ENCODE results near the gene MACROD2. TPM values are rescaled to one million over a fixed set of nuclear protein-coding genes. Genes with fewer than 3 reads are reported as not detected.

The MACROD2 gene
- total RNA-seq, 4 donors from 2014 or later: 2.9 to 11.3 (median 8.0) TPM

DNA sequence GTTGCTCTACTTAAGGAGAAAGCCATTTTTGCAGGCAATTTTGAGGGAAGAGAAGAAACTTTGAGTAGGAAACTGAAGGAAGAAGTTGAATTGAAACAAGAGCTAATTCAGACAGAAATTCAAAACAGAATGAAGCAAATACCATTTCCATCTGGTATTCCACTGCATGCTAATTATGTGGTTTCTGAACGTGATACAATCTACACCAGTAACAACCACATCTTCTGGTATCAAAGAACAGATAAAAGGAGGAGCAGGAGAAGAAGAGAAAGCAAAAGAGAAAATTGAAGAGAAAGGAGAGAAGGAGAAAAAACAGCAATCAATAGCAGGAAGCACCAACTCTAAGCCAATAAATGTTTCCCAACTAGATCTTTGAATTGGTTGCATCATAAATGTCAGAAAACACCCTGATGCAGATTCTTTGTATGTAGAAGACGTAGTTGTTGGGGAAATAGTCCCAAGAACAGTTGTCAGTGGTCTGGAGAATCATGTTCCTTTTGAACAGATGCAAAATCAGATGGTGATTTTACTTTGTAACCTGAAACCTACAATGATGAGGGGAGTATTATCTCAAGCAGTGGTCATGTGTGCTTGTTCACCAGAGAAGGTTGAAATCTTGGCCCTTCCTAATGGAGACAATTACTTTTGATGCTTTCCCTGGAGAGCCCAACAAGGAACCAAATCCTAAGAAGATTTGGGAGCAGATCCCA is 132.4 kb downstream of the MACROD2 start:
- TF ChIP-seq, protein P1, sequence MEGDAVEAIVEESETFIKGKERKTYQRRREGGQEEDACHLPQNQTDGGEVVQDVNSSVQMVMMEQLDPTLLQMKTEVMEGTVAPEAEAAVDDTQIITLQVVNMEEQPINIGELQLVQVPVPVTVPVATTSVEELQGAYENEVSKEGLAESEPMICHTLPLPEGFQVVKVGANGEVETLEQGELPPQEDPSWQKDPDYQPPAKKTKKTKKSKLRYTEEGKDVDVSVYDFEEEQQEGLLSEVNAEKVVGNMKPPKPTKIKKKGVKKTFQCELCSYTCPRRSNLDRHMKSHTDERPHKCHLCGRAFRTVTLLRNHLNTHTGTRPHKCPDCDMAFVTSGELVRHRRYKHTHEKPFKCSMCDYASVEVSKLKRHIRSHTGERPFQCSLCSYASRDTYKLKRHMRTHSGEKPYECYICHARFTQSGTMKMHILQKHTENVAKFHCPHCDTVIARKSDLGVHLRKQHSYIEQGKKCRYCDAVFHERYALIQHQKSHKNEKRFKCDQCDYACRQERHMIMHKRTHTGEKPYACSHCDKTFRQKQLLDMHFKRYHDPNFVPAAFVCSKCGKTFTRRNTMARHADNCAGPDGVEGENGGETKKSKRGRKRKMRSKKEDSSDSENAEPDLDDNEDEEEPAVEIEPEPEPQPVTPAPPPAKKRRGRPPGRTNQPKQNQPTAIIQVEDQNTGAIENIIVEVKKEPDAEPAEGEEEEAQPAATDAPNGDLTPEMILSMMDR (IDR thresholded peaks at IDR 0.05; ENCODE audit: low read depth): no peak

DNA sequence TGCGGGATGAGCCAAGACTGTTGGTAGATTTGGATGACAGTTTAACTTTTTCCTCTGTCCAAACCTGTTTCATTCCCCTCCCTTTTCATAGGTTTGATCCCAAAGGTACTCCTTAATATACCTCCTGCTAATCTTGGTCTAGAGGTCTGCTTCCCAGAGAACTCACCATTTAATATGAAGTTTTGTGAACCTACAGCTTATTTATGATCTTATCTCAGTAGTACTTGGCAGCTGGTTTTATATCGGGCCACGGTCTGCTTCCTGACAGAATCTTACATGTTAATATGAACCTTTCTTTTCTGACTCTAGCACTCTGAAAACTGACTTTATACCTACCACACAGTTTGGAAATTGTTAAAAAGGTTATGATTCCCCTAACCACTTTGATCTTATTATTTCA is 138.7 kb downstream of the MACROD2 start:
- TF ChIP-seq, protein P1 (IDR thresholded peaks at IDR 0.05; ENCODE audit: low read depth): no peak

DNA sequence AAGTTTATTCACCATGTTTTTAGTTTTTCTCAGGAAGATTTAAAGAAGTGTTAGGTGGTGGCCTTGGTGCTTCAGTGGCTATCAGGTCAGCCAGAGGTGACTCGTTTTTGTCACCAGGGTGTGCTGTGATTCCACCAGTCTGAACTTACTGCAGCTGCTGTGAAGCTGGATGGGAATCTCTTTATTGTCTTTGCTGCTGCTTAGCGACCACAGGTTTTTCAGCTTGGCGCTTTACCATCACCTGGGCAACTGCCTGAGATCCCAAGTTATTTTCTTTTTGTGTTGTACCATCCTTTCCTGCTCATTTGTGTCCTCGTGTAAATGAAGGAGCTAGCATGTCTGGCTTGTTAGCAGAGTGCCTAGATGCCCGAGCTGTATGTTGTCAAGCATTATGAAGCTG is 146.9 kb downstream of the MACROD2 start:
- TF ChIP-seq, protein P1 (IDR thresholded peaks at IDR 0.05; ENCODE audit: low read depth): no peak

DNA sequence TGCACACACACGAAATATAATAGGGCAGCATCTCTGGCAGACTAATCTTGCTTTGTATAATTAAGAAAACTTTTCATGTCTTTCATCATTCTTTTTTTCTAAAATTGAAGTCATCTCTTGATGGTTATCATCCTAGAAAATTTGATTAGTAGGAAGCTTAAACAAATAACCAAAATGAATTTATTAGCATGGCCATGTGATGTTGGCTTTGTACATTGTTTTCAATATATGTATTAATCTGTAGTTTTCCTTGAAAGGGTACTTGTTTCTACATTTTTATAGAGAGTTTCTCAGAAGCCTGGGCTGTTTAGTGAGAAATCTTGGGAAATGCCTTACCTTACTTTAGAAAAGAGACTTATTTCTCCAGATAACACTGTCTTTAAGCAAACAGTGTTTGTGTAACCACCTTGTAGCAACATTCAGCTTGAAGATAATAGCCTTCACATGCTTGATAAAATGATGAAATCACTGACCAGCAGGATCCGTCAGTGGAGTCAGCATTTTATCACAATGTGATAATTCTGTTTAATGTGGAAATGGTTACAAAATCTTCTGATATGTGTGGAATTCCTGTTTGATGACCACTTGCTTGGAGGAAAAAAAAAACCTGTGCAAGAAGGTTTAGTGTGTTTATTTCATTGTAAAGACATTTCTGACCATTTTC is 147.8 kb downstream of the MACROD2 start:
- TF ChIP-seq, protein P1 (IDR thresholded peaks at IDR 0.05; ENCODE audit: low read depth): no peak

DNA sequence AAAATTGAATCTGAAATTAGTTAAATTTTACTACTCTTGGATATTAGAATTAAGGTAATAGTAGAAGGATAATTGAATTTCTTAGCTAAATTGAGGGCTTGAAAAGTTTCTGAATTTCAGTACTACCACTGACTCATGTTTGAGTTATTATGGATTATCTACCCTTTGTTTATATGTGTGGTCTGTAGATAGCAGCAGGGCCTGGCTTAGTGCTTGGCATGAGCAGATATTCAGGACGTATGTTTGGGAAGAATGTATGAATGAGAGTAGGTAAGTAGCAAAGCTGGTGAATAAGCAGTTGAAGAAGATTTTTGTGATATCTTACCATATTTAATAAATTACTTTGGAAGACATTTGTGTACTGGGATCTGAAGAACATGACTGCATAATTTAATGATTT is 152.7 kb downstream of the MACROD2 start:
- TF ChIP-seq, protein P1 (IDR thresholded peaks at IDR 0.05; ENCODE audit: low read depth): no peak

DNA sequence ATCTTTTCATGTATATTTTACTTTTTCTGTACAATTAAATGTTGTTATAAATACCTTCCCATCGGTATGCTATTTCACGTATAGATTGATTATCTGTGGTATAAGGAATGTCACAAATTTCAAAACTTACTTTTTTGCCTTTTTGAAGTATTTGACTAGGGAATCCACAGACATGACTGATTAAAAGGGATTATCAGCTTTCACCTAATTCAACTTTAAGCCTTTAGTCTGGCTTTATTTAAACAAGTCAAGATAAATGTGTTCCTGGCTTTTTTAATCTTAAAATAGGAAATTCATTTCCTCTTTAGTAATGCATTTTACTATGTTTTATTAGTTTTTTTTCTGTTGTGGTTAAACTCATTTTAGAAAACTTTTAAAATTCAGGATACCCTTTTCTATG is 160.0 kb downstream of the MACROD2 start:
- TF ChIP-seq, protein P1 (IDR thresholded peaks at IDR 0.05; ENCODE audit: low read depth): no peak

DNA sequence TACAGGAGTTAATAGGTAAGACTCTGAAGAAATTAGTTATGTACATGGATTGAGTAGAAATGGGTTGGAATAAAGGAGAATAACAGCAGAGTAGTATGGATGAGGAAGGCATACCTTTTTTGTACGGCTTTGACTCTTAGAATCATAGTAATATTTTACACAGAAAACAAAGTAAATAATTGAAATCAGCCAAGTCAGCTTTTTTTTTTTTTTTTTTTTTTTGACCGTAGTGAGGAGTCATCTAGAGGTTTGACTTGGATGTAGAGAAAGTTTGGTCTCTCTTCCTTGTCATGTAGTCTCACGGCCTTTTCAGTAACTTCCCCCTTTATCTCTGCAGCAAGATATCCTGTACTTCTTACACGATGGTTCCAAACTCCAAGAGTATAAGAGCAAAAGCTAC is 183.2 kb downstream of the MACROD2 start:
- TF ChIP-seq, protein P1 (IDR thresholded peaks at IDR 0.05; ENCODE audit: low read depth): no peak

Measured in subcutaneous adipose tissue (tissue), 4 donors.